HG03469 (cell line): ENCODE measurements around the gene KIAA1958.
"Not testable (repeated sequence)": the region's sequence is repeated elsewhere in the genome, so short reads cannot be mapped to it uniquely, and the experiment has no call there.

Experiments used
- ATAC-seq: cut with Tn5 transposase; IDR thresholded peaks from one replicate; pipeline ENCODE4 v1.9.1; 2021; ENCODE audit warnings: mild to moderate bottlenecking, moderate library complexity, moderate number of reproducible peaks; ENCODE audit not compliant: unreplicated experiment

KIAA1958 gene

DNA sequence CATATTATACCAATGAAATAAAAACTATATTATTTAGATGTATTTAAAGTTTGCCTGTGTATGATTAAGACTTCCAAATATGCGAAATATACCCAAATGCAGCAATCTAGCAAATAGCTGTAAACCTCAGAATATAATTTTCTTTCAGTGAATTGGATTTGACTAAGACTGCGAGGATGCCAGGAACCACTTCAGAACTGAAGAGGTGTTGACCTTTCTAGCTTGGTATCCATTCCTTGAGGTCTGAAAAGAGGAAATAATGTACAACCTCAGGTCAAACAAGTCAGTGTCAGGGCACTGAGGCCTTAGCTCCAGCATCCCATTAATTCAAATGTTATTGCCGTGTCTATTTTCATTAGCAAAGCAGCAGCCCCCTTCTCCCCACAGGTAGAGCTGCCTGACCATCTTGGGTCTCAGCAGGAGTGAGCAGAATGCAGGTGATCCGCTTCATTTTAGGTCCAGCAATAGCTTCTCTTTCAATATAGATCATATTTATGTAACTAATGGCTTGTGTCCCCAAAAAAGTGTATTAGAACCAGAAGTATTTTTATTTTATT lies 100.0 kb downstream of the KIAA1958 start:
- no peak for ATAC-seq

DNA sequence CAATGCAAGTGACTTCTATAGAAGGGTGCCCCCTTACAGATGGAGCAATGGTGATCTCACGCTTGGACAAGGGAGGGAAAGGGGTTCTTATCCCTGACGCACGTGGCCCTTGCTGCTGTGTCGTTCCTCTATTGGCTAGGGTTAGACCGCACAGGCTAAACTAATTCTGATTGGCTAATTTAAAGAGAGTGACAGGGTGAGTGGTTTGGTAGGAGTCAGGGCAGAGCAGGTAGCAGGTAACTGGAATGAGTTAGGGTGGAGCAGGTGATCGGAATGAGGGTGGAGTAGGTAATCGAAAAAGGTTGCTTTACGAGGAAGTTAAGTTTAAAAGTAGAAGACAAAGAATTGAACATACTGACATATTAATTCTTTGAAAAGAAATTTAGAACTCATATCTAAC lies 105.2 kb downstream of the KIAA1958 start:
- not testable (repeated sequence) for ATAC-seq

GRCh38 chr9:112599732-112600131 lies 113.1 kb downstream of the KIAA1958 start:
- ATAC-seq: no peak

DNA sequence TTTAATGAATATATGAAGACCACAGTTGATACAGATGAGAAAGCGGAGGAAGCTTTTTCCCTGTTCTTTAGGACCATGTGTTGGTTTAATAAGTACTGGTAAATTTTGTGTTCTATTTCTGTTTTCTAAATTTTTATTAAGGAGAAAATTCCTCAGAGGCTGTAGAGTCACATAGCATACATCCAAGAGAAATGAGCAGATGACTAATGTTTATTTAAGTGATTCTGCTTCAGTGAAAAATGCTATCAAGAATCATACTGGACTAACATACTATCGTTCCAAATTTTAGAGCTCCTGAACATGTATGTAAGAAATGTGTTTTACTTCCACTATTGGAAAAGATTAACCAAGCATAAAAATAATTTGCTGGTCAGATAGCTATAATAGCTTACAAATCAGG lies 115.0 kb downstream of the KIAA1958 start:
- no peak for ATAC-seq

GRCh38 chr9:112604790-112605189 lies 118.2 kb downstream of the KIAA1958 start:
- no peak for ATAC-seq

GRCh38 chr9:112605518-112605917 lies 118.9 kb downstream of the KIAA1958 start:
- peak; percentile 81 for ATAC-seq

- no peak for ATAC-seq
Observed at GRCh38 chr9:112605963-112606699, 119.5 kb downstream of the KIAA1958 start.

DNA sequence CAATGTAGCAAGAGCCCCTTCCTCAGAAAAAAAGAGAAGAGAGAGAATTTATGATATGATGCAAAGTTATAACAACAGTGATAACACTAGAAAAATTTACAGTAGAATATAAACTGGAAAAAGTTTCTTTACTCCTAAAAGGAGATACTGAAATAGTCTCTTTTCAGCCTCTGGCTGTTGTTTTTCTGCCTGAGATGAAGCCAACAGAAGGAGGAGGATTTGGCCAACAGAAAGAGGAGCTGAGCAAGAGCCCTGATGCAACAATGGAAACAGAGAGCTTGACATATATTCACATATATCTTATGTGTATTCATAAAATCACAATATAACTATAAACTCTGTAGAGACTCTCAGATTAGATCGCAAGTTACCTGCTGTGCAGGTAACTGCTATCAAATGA lies 122.2 kb downstream of the KIAA1958 start:
- ATAC-seq: no peak

DNA sequence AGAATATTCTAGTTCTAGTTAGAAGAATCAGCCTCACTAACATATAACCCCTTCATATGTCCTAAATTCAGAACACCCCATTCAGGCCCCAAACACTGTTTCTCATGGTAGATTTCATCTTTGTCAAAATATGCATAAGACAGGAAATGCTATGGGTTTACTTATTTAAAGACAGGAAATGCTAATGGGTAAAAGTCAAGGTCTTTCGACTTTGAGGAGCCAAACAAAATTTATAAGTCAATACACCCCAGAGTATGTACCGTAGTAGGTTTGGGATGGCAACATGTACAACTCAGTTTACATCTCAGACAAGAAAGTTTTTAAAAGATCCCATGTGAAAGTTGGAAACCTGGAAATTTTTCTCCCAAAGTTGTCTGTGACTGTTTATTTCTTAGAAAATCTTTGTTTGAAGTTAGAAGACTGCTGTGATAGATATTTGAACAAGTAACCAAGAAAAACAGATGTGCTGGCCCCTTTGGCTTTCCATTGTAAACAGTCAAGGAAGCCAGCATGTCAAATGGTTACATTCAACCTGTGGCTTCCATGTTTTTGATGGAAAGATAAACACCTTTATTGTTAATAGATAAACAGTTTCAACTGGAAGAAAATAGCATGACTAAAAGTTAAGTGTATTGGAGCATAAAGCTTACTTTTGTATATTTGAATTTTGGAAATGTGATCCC lies 129.1 kb downstream of the KIAA1958 start:
- no peak for ATAC-seq

GRCh38 chr9:112617371-112617770 lies 130.7 kb downstream of the KIAA1958 start:
- ATAC-seq: no peak

GRCh38 chr9:112618385-112619009 lies 131.9 kb downstream of the KIAA1958 start:
- ATAC-seq: no peak

DNA sequence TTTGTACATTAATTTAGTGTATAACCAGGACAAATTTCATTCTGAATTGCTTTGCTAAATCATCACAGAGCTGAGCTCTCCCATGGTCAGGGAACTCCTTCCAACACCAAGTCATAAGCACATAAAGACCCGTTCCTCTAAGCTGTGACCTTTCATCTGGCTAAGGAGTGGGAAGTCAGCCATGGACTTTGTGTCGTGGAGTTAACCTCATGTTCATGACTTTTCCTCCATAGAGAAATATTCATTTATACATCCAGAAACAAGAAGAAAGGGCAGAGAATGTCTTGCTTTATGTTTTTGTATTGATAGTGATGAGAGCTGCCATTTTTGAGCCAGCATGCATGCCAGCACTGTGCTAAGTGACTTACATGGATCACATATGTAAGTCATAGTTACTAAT lies 133.8 kb downstream of the KIAA1958 start:
- ATAC-seq: no peak

GRCh38 chr9:112621018-112621655 lies 134.5 kb downstream of the KIAA1958 start:
- no peak for ATAC-seq

GRCh38 chr9:112623198-112623597 lies 136.6 kb downstream of the KIAA1958 start:
- ATAC-seq: no peak

- no peak for ATAC-seq
Observed at GRCh38 chr9:112624711-112625707, 138.4 kb downstream of the KIAA1958 start.

DNA sequence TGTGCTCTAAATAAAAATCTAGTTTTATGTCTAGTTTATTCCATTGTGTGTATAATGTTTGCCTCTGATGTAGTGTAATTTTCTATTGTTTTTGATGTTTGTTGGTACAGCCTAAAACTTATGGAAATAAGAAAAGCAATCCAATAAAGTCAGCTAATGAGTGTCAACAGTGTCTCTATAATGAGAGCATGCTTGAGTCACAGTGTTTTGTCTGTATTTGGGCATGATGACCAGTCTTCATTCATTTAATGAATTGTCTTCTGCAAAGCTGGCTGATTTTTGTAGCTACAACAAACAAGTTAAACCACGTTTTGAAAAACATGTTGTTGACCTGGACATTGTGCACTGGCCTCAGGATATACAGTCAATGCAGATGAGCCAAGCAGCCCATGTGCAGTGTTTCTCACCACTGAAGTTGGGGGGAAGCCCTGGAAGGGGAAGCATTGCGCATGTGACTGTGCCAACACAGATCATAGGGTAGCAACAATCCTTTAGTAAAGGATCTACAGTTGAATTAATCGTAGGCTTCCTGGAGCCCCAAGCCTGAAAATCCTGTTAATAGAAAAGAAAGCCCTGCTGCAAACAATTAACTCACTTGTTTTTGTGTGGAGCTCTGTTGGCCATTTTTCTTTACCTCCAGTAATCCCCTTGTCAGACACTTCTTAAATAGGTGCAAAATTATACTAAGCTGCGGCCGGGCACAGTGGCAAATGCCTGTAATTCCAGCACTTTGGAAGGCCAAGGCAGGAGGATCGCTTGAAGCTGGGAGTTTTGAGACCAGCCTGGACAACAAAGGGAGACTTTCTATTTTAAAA lies 143.3 kb downstream of the KIAA1958 start:
- ATAC-seq: no peak

DNA sequence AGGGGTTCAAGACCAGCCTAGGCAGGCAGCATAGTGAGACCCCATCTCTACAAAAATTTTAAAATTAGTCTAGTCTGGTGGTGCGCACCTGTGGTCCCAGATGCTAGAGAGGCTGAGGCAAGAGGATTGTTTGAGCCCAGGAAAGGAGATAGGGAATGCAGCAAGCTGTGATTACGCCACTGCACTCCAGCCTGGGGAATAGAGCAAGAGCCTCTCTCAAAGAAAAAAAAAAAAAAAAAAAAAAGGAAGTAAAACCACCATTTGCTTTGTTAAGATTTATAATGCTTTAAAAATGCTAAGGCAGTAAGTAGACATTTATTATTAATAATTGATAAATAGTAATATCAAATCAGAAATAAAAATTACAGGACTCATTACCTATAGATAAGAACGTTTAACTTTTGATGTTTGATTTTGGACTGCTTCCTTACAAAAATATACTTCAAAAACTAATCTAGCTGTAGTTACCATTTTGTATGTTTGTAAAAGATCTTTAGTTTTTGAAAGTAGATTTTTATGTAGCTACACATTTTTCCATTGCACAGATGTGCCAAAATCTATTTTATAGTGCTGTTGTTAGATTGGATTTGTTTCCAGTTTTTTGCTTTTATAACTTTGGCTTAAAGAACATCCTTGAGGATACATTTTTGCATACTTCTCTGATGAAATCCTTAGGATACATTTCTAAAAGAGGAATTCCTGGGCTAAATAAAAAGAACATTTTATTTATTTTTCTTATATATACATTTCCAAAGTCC lies 144.9 kb downstream of the KIAA1958 start:
- no peak for ATAC-seq

GRCh38 chr9:112640311-112640710 lies 153.7 kb downstream of the KIAA1958 start:
- no peak for ATAC-seq
